SH-SY5Y (cell line): ENCODE results near the gene PRDM10.
A peak's percentile ranks its signal among the peaks of the same experiment; 100 is the strongest.

Experiments used
- GATA2 ChIP-seq: IDR thresholded peaks from 2 replicates; pipeline ENCODE4 v1.6.1; 2011; ENCODE audit warnings: mild to moderate bottlenecking, low read depth, low read length
- GATA3 ChIP-seq: IDR thresholded peaks from 2 replicates; pipeline ENCODE4 v1.6.1; 2011; ENCODE audit warnings: low read depth, mild to moderate bottlenecking, low read length, moderate library complexity

GRCh38 chr11:130002352-130002845 is at the start of gene PRDM10:
- TF ChIP-seq GATA3 (no peak), GATA2 (peak; percentile 37; the same call in 1 of the 2 replicates)
